Right ventricle myocardium inferior (tissue), 1 donor: ENCODE results near the gene ADARB2. TPM values are rescaled to one million over a fixed set of nuclear protein-coding genes. Genes with fewer than 3 reads are reported as not detected.
"Not testable (repeated sequence)": the region's sequence is repeated elsewhere in the genome, so short reads cannot be mapped to it uniquely, and the experiment has no call there.

Experiments used
- ATAC-seq: fragments of 200-7000 bp; cut with Tn5 transposase; one replicate; pipeline ENCODE4 v1.9.1; 2020; ENCODE audit warnings: mild to moderate bottlenecking, moderate library complexity
- DNase-seq: peaks from one replicate; pipeline ENCODE4 v3.0.0; 2021; ENCODE audit errors: missing footprints
- intact Hi-C: fragments of 100-400 bp; cut with DNase I; formaldehyde crosslinking; loops from one replicate; pipeline ENCODE4 v1.11.0; 2022
- total RNA-seq: library from RNA; stranded (reverse); fragmentation: NEBNext Ultra II Directional; extraction: Animal tissue kit (Norgen Biotek cat#: 25700); gene quantifications from one replicate; pipeline ENCODE4 v1.2.1, GENCODE V29; 2021
- donor health status: DM: no; HTN: yes; CAD: no; lungs with severe emphysema.

ADARB2 gene
- total RNA-seq, 1 donor from 2014 or later, result 0.19 TPM

DNA sequence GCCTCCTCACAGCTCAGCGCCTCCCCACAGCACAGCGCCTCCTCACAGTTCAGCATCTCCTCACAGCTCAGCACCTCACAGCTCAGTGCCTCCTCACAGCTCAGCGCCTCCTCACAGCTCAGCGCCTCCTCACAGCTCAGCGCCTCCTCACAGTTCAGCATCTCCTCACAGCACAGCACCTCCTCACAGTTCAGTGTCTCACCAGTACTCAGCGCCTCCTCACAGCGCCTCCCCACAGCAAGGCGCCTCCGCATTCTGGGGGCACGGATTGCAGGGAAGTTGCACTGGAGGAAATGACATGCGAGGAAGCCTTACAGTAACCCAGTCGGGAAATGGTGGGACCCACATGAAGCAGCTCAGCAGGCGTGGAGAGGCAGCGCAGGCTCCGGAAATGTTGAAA lies 409.6 kb downstream of the ADARB2 start:
- ATAC-seq, result no peak
- intact Hi-C loops, result no loop called here
- DNase-seq, result no peak

- intact Hi-C loops, DNase-seq, ATAC-seq: not testable (repeated sequence)
Observed at GRCh38 chr10:1326514-1326913, 410.8 kb downstream of the ADARB2 start.

DNA sequence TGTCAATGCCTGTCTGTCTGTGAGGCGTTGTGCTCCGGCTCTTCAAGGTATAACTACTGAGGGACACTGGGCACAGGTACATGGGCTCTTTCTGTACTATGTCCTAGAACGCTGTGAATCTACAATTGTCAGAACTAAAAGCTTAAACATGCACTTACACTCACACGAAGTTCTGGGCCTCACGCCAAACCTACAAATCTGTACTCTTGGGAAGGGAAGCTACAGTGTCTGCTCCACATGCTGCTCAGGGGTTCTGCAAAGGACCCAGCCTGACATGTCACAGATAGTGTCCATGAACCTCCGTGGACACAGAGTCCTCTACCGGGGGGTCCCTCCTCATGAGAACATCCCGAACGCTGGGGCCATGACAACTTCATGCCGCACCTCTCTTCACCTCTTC lies 412.4 kb downstream of the ADARB2 start:
- intact Hi-C loops, result no loop called here

GRCh38 chr10:1323951-1324350 lies 413.4 kb downstream of the ADARB2 start:
- ATAC-seq (no peak), DNase-seq (no peak)
- intact Hi-C loops, result no loop called here

More for the DNA sequence above, 412.4 kb downstream of the ADARB2 start:
- ATAC-seq (no peak), DNase-seq (no peak)

DNA sequence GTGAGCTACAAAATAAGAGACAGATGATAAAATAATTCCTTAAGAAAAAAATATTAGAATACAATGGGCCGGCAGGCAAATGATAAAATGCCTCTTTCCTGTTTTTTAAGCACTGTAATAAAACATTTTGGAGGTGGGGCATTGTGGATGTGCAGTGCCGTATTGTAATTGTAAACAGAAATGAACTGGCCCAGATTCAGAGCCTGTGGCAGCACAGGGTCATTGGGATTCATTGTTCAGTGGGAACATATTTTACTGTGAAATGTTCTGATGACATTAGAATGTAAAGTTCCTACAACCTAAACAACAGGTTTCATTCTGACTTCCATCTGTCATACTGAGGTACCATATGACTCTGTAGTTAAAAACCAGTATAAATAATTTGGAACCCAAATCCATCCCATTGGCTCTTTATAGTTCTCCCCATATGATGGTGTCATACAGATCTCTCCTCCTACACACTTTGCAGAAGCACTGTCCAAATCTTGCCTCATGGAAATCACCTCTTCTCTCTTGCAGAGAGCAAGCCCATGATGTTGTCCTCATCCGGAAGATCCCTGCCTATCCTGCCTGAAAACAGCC lies 416.5 kb downstream of the ADARB2 start:
- DNase-seq (no peak), ATAC-seq (no peak)
- intact Hi-C loops, result no loop called here

DNA sequence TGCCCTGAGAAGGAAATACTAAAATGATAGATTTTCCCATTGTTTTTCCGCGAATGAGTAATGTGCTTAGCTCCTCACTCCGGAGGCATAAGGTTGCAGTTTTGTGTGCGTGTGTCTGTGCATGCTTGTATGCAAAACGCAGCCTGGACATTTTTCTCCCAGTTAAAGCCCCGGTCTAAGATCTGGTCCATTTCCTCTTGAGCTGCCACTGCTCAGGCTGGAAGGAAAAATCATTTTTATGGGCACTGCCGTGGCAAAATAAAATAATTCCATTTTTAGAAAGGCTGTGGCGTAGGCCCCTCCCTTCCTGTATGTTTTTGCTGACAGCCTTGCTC lies 420.5 kb downstream of the ADARB2 start:
- no peak for DNase-seq
- intact Hi-C loops, result no loop called here
- no peak for ATAC-seq

GRCh38 chr10:1316121-1316808 lies 421.1 kb downstream of the ADARB2 start:
- intact Hi-C loops, result no loop called here
- DNase-seq, result no peak
- no peak for ATAC-seq

- DNase-seq (no peak), ATAC-seq (no peak)
- intact Hi-C loops, result no loop called here
Observed at GRCh38 chr10:1315178-1315577, 422.1 kb downstream of the ADARB2 start.

- ATAC-seq (no peak), DNase-seq (no peak)
- intact Hi-C loops, result no loop called here
Observed at GRCh38 chr10:1311726-1312125, 425.6 kb downstream of the ADARB2 start.

DNA sequence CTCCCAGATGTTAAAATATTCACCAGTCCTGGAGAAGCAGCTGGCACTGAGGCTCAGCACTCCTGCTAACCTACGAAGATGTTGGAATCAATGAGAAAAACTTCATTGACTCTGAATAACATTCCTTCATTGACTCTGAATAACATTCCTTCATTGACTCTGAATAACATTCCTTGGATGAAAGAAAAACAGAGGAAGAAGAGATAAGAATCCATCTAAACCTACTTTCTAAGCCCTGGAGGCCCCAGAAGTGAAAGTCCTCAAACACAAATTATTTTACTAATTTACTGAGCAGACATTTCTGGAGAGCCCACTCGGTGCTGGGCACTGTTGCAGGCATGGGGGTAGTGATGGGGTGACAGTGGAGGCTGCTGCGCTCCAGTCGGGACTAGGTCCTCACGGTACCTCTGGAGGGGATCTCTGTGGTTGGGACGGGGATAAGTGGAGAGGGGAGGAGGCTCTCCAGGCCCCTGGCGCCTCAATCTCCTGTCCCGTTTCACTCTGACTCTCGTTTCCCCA lies 427.0 kb downstream of the ADARB2 start:
- ATAC-seq (no peak), DNase-seq (no peak)
- intact Hi-C loops, result no loop called here

DNA sequence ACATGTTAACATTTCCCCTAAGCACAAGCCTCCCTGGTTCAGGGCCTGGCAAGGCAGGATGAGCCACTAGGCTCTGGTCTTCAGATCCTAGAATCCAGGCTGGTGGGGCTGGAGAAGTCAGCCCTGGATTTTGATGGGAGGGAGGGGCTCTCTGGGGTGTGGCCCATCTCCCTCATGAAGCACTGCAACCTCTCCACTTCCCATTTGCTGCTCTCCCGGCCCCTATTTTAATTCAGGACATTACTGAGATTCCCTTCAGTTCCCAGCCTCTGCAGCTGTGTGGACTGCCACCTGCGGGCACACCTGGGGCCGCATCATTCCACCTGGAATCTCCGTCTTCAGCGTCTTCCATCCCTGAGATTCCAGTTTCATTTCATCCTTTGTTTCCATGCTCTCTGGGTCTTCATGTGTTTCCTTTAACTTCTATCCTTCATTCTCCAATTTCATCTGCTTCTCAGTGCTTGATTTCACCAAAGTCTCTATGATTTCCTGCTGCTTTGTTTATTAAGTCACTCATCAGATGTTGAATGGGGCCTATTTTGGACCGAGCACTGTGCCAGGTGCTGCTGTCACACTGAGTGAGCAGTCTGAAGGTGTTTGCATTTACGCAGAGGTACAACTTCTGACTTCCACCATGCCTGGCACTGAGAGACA lies 427.6 kb downstream of the ADARB2 start:
- no peak for ATAC-seq
- DNase-seq, result no peak
- intact Hi-C loops, result no loop called here

DNA sequence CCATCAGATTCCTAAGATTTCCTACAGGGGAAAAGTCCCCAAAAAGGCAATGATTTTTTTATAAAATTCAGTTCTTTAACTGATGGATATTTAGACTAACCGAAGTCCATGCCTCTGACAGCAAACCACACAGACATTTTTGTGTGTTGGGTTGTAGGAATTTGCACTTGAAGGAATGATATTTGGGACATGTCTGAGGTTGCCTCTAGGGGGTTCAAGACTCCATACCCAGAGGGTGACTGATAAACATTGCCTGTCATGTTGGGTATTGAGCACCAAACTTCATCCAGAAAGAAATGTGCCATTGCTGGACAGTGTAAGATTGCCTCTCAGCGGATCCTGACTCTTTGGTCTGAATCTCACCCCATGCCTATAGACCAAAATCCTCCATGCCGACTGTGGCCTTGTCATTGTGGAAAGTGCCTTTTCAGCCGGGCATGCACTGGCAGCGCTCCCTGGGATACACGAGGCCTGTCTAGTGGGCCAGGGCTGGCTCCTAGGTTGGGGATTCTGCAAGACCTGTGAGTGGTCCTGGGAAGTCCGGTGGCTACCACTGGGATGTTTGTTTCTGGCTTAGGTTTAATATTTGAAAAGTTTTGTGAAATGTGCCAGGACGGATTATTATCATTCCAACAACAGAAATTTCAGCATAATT lies 428.2 kb downstream of the ADARB2 start:
- ATAC-seq (no peak), DNase-seq (no peak)
- intact Hi-C loops, result no loop called here

- no peak for DNase-seq
Observed at GRCh38 chr10:1308173-1308961, 429.0 kb downstream of the ADARB2 start.

DNA sequence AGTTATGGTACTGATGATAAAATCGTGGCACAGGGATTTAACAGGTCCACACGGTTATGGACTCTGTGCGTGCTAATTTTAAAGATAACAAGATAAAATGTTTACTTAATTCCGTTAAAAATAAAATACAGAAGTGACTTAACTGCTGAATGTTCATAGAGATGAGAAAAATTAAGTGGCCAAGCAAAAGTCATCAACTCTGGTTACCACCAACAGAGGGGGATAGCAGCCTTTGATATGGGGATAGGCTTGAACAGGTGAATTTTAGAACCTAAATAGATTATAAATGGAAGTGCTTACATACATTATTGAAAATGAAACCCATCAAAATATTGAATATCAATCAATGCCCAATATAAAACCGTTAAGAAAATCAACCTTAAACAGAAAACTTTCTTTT lies 436.2 kb downstream of the ADARB2 start:
- DNase-seq, result no peak
- intact Hi-C loops, result no loop called here
- no peak for ATAC-seq

More at GRCh38 chr10:1308173-1308961, 429.0 kb downstream of the ADARB2 start:
- intact Hi-C loops, result no loop called here
- no peak for ATAC-seq

DNA sequence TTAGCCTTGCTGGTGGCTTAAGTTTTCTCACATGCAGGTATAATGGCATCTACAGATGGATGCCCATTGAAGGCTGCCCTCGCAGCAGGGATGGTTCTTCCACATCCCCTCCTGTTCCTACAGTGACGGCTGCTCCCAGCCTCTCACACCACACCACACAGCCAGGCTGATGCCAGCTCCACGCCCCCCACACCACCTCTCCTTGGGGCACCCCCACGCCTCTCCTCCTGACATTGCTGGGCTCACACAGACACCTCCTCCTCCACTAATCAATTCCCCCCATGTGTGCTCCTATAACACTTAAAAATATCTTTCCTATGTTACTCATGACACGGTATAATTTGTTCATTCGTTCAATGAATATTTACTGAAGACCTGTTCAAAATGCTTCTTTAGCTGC lies 437.1 kb downstream of the ADARB2 start:
- intact Hi-C loops, result no loop called here
- no peak for DNase-seq
- ATAC-seq, result no peak

- DNase-seq (no peak), ATAC-seq (no peak)
- intact Hi-C loops, result no loop called here
Observed at GRCh38 chr10:1299041-1299726, 438.1 kb downstream of the ADARB2 start.

DNA sequence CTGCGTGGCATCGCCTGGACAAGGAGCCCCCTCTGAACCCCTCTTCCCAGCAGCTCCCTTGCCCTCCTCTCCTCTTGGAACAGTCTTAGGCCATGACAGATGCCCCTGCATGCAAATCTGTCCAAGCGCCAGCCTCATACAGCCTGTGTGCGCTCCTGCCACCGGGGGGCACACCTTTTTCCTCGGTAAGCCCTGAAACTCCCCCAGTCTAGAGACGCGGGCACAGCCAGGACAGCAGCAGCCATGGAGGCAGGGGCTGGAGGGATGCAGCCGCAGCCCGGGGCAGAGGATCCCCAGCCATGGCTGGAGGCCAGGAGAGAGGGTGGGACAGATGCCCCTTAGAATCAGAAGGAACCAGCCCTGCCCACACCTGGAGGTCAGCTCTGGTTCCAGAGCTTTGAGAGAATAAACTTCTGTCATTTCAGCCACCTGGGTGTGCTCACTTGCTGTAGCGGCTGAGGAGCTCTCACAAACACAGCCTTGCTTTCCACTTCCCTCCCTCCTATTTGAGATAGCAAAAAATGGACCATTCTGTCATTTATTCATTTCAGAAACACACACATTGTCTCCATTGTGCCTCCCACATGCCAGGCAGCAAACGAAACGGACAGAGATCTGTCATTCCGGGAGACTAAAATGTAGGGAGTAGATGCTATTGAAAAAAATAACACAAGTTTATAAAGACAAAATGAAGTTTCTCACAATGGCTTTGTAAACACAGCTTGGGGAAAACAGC lies 439.6 kb downstream of the ADARB2 start:
- intact Hi-C loops, result no loop called here
- ATAC-seq, result no peak
- no peak for DNase-seq
